ENCODE measurements around the gene UBD. TPM values are rescaled to one million over a fixed set of nuclear protein-coding genes. Genes with fewer than 3 reads are reported as not detected.

UBD gene
- total and polyA plus RNA-seq, 8 donors: 0.66 to 331 (median 6.3) TPM

GRCh38 chr6:29527126-29527525 is 32.4 kb downstream of the UBD start:
- no peak overlapping the region for H3K27ac ChIP-seq
- ATAC-seq (no peak), FAIRE-seq (no peak), DNase-seq (no peak)
- intact Hi-C loops (cut with DNase I): no loop called here
- WGBS, 2 donors: 88 to 89% methylated on average over 1 of the region's 1 CpG
- no peak overlapping the region for H3K4me3 ChIP-seq
- H3K27me3 ChIP-seq: no peaks in the 10 kb centered on the region
- H3K9me3 ChIP-seq: no peaks in the 10 kb centered on the region
- TF ChIP-seq CTCF (IDR thresholded peaks at IDR 0.05): no peak
- H3K36me3 ChIP-seq: no peaks in the 10 kb centered on the region
- peaks cover 8 to 11% (median 11%) of the 10 kb centered on the region in 3 donors for H3K4me1 ChIP-seq

GRCh38 chr6:29525311-29525639 is 34.3 kb downstream of the UBD start:
- FAIRE-seq (no peak), DNase-seq (no peak), ATAC-seq (no peak)
- Histone ChIP-seq H3K4me1 (peaks cover 8 to 11% (median 11%) of the 10 kb centered on the region in 3 donors), H3K4me3 (no peak overlapping the region), H3K27ac (peak overlapping the region in 2 of 4 donors; percentile 3 to 33), H3K27me3 (no peaks in the 10 kb centered on the region), H3K36me3 (no peaks in the 10 kb centered on the region), H3K9me3 (no peaks in the 10 kb centered on the region)
- 0% methylated on average over 1 of the region's 1 CpG for WGBS, 2 donors
- intact Hi-C loops (cut with DNase I): no loop called here
- TF ChIP-seq CTCF (IDR thresholded peaks at IDR 0.05): no peak

GRCh38 chr6:29524444-29525310 is 34.9 kb downstream of the UBD start:
- ATAC-seq (peak; percentile 38 to 78 (median 68)), DNase-seq (no peak), FAIRE-seq (no peak)
- H3K27ac ChIP-seq: peak overlapping the region in 3 of 4 donors; percentile 3 to 47 (median 33)
- H3K4me1 ChIP-seq: peaks cover 8 to 11% (median 11%) of the 10 kb centered on the region in 3 donors
- no peak overlapping the region for H3K4me3 ChIP-seq
- H3K36me3 ChIP-seq: no peaks in the 10 kb centered on the region
- intact Hi-C loops (cut with DNase I): no loop called here
- WGBS, 2 donors: 13 to 14% methylated on average over 7 of the region's 7 CpGs
- no peaks in the 10 kb centered on the region for H3K27me3 ChIP-seq
- no peak for TF ChIP-seq CTCF (IDR thresholded peaks at IDR 0.05)
- H3K9me3 ChIP-seq: no peaks in the 10 kb centered on the region

- Histone ChIP-seq H3K4me1 (peaks cover 8 to 11% (median 11%) of the 10 kb centered on the region in 3 donors), H3K4me3 (no peak overlapping the region), H3K27ac (peak overlapping the region in 3 of 4 donors; percentile 3 to 47 (median 33)), H3K9me3 (no peaks in the 10 kb centered on the region), H3K36me3 (no peaks in the 10 kb centered on the region), H3K27me3 (no peaks in the 10 kb centered on the region)
- FAIRE-seq (peak; percentile 67), DNase-seq (no peak), ATAC-seq (peak; percentile 55 to 75 (median 68))
- WGBS, 2 donors: 8 to 14% methylated on average over 2 of the region's 2 CpGs
- intact Hi-C loops (cut with DNase I): no loop called here
- TF ChIP-seq CTCF (IDR thresholded peaks at IDR 0.05): no peak
Measured at GRCh38 chr6:29524044-29524443, 35.5 kb downstream of the UBD start.

- peaks cover 8 to 11% (median 11%) of the 10 kb centered on the region in 3 donors for H3K4me1 ChIP-seq
- no peak for FAIRE-seq
- 60 to 65% methylated on average over 2 of the region's 2 CpGs for WGBS, 2 donors
- H3K27ac ChIP-seq: no peak overlapping the region
- H3K36me3 ChIP-seq: no peaks in the 10 kb centered on the region
- ATAC-seq: no peak
- H3K9me3 ChIP-seq: no peaks in the 10 kb centered on the region
- intact Hi-C loops (cut with DNase I): no loop called here
- no peaks in the 10 kb centered on the region for H3K27me3 ChIP-seq
- TF ChIP-seq CTCF (IDR thresholded peaks at IDR 0.05): no peak
- H3K4me3 ChIP-seq: no peak overlapping the region
- no peak for DNase-seq
Measured at GRCh38 chr6:29522227-29522626, 37.3 kb downstream of the UBD start.
